Gastroesophageal sphincter (tissue), 3 donors: ENCODE data around the gene PDE8B.

ENCODE experiments used
- POLR2A ChIP-seq, 2 donors: fragments of 450-650 bp; IDR thresholded peaks; one replicate each; pipeline ENCODE4 v1.6.1; 2017; ENCODE audit warnings: antibody characterized with exemption in 2 of 2, mild to moderate bottlenecking in 2 of 2, moderate library complexity in 1 of 2
- POLR2AphosphoS5 ChIP-seq: sonication (generic); formaldehyde crosslinking; IDR thresholded peaks from one replicate; pipeline ENCODE4 v1.6.1; 2017; ENCODE audit warnings: antibody characterized with exemption
- TF ChIP-seq, protein P1 (sequence below), 4 experiments: fragments of 200-600 bp in 2 of 4; fragments of 450-650 bp in 2 of 4; sonication (generic) in 1 of 4; IDR thresholded peaks; one replicate each; pipeline ENCODE4 v1.5.1; 2017 to 2019; ENCODE audit warnings: antibody characterized with exemption in 4 of 4, mild to moderate bottlenecking in 2 of 4, moderate library complexity in 2 of 4

DNA sequence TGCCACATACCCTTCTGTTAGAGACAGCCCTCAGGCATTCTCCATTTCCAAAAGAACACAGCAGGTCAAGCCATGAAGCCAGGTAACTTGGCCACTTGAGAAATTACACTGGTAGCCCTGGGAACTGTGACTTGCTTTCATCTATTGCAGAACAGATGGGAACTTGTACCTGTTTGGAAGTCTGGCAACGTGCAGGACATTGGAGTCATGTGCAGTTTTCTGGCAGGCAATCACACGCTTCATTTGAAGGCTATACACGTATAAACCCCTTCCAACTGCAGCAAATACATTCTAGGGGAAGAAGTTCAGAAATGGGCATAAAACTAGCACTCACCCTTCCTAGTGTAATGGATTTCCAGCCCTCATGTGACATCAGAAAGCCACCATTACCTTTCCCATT, 227.6 kb downstream of the PDE8B start:
- TF ChIP-seq POLR2AphosphoS5 (no peak), POLR2A (IDR thresholded peaks at IDR 0.05) (no peak)
- TF ChIP-seq, protein P1, sequence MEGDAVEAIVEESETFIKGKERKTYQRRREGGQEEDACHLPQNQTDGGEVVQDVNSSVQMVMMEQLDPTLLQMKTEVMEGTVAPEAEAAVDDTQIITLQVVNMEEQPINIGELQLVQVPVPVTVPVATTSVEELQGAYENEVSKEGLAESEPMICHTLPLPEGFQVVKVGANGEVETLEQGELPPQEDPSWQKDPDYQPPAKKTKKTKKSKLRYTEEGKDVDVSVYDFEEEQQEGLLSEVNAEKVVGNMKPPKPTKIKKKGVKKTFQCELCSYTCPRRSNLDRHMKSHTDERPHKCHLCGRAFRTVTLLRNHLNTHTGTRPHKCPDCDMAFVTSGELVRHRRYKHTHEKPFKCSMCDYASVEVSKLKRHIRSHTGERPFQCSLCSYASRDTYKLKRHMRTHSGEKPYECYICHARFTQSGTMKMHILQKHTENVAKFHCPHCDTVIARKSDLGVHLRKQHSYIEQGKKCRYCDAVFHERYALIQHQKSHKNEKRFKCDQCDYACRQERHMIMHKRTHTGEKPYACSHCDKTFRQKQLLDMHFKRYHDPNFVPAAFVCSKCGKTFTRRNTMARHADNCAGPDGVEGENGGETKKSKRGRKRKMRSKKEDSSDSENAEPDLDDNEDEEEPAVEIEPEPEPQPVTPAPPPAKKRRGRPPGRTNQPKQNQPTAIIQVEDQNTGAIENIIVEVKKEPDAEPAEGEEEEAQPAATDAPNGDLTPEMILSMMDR (IDR thresholded peaks at IDR 0.05): no peak
